NB4 (cell line): ENCODE data around the gene CCDC88B.

Source experiments
- DNase-seq: peaks from one replicate; pipeline ENCODE4 v3.0.0; 2010; ENCODE audit warnings: low read depth
- H3K4me3 ChIP-seq: one replicate; pipeline ENCODE4 v1.5.1; 2011; ENCODE audit warnings: mild to moderate bottlenecking, low read depth, low read length, moderate library complexity
- MYC ChIP-seq: IDR thresholded peaks from 2 replicates; pipeline ENCODE4 v1.6.1; 2011; ENCODE audit warnings: low read depth, low read length
- POLR2A ChIP-seq: IDR thresholded peaks from 2 replicates; pipeline ENCODE4 v1.6.1; 2011; ENCODE audit warnings: mild to moderate bottlenecking; ENCODE audit not compliant: insufficient read length; ENCODE audit errors: extremely low read depth
- TF ChIP-seq, protein P1 (sequence below): IDR thresholded peaks from one replicate; pipeline ENCODE4 v1.5.1; 2012; ENCODE audit warnings: low read depth, low read length
- TF ChIP-seq, protein P2 (sequence below): IDR thresholded peaks from 2 replicates; pipeline ENCODE4 v1.6.1; 2011; ENCODE audit warnings: low read depth, low read length

The CCDC88B gene

DNA sequence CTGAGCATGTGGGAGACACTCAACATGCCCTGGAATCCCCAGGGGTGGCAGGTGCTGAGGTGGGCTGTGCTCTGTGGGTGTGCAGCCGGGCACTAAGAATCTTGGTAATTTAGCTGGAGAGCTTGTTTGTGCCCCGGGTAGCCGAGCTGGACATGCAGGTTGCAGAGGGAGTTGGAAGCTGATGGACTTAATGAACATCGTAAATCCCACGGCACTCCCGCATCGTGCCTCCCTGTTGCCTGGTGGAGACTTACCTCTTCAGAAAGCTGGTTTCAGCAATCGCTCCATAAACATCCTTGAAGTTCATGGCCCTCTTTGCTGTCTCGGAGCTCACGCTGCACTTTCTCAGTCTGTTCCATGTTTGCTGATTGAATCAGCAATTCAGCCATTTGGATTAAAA is 48.9 kb downstream of the CCDC88B start:
- TF ChIP-seq, protein P1, sequence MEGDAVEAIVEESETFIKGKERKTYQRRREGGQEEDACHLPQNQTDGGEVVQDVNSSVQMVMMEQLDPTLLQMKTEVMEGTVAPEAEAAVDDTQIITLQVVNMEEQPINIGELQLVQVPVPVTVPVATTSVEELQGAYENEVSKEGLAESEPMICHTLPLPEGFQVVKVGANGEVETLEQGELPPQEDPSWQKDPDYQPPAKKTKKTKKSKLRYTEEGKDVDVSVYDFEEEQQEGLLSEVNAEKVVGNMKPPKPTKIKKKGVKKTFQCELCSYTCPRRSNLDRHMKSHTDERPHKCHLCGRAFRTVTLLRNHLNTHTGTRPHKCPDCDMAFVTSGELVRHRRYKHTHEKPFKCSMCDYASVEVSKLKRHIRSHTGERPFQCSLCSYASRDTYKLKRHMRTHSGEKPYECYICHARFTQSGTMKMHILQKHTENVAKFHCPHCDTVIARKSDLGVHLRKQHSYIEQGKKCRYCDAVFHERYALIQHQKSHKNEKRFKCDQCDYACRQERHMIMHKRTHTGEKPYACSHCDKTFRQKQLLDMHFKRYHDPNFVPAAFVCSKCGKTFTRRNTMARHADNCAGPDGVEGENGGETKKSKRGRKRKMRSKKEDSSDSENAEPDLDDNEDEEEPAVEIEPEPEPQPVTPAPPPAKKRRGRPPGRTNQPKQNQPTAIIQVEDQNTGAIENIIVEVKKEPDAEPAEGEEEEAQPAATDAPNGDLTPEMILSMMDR, result no peak
- TF ChIP-seq, protein P2, sequence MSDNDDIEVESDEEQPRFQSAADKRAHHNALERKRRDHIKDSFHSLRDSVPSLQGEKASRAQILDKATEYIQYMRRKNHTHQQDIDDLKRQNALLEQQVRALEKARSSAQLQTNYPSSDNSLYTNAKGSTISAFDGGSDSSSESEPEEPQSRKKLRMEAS, result no peak
- TF ChIP-seq MYC (no peak), POLR2A (no peak)
- no peak for DNase-seq
- no peak overlapping the region for H3K4me3 ChIP-seq

DNA sequence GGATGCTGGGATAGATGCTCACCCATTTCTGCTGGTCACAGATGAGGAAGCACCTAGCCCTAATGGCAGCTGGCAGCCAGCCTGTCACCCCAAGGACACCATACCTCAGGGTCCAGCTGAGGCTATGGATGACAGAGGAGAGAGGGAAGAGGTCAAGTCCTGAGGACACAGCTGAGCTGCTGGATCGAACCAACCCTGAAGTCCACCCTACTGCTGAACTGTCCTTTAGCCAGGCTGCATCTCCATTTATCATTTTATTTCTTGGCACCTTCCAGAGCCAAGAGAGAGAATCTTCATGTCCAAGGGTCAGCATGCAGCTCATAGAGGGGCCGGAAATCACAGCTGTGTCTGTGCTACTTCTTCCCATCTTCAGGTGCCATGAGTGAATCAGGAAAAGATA is 49.8 kb downstream of the CCDC88B start:
- TF ChIP-seq, protein P1, result no peak
- TF ChIP-seq, protein P2, result no peak
- no peak for TF ChIP-seq POLR2A
- no peak for TF ChIP-seq MYC
- H3K4me3 ChIP-seq, result no peak overlapping the region
- DNase-seq, result no peak

DNA sequence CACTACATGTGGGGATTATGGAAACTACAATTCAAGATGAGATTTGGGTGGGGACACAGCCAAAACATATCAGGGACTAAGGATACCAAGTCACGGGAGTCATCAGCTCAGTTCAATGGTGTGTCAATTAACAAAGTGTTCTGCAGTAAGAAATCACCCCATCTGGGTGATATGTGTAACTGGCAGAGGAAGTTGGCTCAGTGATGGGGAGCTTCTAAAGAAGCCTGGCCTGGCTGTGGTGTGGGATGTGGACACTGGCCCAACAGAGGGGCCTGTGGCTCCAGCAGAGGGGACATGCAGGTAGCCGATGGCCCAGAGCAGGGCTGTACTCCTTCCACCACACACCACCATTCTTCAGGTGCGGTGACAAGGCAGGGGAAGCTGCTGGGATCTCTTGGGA is 50.6 kb downstream of the CCDC88B start:
- TF ChIP-seq, protein P2, result no peak
- TF ChIP-seq, protein P1, result no peak
- no peak for TF ChIP-seq POLR2A
- TF ChIP-seq MYC, result no peak
- no peak overlapping the region for H3K4me3 ChIP-seq

DNA sequence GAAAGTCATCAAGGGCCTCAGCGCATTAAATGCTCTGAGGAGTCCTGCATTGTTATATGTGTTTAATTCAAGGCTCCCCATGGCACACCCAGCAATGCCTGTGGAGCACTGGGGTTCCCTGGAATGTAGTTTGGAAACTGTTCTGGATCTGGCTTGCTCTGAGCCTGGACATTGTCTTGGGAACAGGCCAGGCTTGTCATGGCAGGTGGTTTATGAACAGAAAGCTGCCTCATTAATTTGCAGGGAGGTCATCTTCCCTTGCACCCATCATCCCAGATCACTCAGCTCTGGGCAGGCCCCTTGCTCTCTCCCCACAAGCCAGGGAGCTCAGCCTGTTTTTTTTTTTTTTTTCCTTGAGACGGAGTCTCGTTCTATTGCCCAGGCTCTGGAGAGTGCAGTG is 51.8 kb downstream of the CCDC88B start:
- DNase-seq, result no peak
- no peak overlapping the region for H3K4me3 ChIP-seq
- TF ChIP-seq MYC, result no peak
- no peak for TF ChIP-seq POLR2A
- TF ChIP-seq, protein P2, result no peak
- TF ChIP-seq, protein P1, result no peak

More for the DNA sequence above, 50.6 kb downstream of the CCDC88B start:
- DNase-seq, result no peak

DNA sequence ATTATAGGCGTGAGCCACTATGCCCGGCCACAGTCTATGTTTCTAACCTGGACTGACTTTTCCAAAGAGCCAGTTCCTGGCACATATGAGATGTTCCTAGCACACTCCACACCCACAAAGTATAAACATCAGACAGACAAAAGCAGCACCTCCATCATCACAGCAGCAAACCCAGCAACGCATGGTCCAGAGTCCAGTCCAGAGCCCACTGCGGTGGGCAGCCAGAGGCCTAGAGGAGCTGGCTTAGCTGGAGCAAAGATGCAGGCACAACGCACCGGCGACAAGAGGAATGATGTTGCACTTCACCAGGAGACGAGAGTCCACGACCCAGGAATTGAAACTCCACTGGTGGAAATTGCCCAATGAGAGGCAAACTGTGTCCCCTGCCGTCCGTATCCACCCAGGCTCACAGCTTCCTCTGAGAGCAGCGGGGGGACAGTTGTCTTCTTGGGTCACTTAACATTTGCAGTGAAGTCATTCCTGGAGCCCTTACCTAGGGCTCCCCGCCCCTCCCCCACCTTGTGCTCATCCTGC is 55.6 kb downstream of the CCDC88B start:
- no peak for DNase-seq
- no peak overlapping the region for H3K4me3 ChIP-seq
- TF ChIP-seq, protein P1, result no peak
- TF ChIP-seq, protein P2, result no peak
- no peak for TF ChIP-seq MYC
- no peak for TF ChIP-seq POLR2A
